NCI-H1694 (cell line): ENCODE measurements around the gene VRK3.
A peak's percentile ranks its signal among the peaks of the same experiment; 100 is the strongest.

ENCODE experiments used
- DNase-seq: peaks from one replicate; lab custom pipeline; 2025; lab: John Stamatoyannopoulos, UW

The VRK3 gene

DNA sequence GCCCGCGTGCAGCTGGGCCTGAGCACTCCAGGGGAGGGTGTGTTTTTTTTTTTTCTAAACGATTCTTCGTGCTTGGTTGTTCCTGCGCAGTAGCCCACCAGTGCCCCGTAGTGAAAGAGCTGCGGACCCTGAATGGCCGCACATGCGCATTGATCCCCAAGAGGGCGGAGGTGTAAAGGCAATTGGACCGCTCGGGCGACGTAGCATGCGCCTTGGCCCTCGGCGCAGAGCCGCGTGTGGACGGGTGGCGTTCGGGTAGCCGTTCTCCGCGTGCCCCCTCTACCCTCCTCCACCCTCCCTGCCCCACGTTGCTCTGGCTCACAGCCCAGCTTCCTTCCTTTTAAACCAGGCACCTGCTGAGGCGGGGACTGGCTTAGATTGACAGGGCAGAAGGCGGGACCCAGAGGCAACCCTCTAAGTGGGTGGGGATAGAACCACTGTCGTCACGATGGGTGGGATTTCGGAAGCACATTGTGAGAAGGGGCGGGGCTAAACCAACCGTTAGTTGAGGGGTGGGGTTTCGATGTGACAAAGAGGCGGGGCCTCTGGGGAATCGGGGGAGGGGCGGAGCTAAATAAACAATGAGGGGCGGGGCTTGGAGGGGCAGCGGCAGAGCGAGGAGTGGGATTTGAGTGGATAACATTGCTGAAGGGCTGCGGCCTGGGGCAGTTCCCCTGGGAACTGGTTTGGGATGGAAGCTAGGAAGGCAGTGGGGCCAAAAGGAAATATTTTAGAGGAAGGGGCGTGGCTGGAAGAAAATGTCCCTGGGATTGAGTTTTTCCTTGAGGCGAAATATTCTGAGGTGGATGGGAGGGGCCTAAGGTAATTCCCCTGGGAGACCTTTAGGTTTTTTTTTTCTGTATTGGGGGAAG lies 95.3 kb downstream of the VRK3 start:
- DNase-seq = peak; percentile 90

DNA sequence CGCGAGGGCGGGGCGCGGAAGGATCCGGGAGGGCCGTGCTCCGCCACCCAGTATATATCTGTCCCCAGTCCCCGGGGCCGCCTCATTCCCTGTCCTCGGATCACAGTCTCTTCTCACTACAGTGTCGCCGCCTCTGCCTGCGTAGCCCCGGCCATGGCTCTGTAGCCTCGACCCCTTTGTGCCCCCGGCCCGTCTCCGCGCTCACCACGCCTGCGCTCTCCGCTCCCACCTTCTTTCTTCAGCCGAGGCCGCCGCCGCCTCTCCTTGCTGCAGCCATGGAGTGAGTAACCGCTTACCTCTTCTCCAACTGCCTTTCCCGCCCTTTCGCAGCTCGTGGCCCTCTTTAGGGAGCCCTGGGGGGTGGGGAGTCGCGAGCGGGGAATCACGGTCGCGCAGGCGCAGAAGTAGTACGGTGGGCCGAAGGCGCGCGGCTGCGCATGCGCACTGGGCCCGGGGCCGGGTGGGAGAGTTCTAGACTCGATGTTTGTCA lies 96.0 kb downstream of the VRK3 start, which contains the start of the genes ATF5 and NUP62:
ATF5 (plus strand) TSS at position 85 of the 490 bp plus-strand sequence. CDS start 1,646 bp downstream, outside the sequence.
NUP62 (minus strand) TSS at position 384 of the 490 bp plus-strand sequence. CDS start 19,697 bp downstream, outside the sequence.
- DNase-seq = peak; percentile 83

DNA sequence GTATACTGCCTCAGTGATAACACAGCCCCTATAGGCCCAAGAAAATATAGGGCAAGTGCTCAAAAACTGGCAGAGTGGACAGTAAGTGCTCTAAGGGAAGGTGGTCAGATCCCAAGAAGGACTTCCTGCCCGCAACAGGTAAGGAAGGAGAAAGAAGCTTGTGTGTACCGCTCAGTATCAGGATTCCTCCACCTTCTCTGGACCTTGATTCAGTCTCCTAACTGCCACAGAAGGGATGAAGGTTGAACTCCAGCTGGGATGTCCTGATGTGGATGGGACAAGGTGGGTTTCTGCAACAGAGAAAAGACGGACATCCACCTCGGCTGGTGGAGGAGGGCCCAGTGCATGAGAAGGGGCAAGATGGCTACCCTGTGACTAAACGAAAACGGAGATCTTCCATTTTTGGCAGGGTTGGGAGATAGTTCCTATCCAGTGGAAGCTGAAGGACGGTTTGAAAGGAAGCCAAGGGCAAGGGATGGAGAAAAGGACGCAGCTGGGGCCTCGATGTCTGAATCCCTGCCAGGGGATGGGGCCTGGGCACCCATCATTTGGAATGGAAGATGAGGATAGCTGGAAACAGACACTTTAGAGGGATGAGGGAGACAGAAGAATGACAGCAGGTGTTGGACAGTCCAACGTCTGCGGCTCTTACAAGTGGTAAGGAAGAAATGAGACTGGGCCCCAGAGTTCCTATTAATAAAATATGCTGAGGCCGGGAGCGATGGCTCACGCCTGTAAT lies 97.5 kb downstream of the VRK3 start:
- no peak for DNase-seq

DNA sequence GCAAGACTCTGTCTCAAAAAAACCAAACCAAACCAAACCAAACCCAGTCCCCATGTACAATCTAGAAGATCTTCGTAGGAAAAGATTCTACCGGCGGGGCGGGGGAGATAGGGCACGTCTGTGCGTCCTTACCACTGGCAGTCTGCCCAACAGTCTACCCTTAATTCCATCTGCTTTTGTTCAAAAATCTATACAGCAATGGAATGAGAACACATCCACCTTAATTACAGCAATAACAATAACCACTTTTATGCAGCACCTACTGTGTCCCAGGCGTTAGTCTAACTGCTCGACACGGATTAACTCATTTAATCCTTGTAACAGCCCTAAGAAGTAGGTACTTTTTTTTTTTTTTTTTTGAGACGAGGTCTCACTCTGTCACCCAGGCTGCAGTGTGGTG lies 98.7 kb downstream of the VRK3 start:
- no peak for DNase-seq
